ENCODE results near the gene IP6K1. TPM values are rescaled to one million over a fixed set of nuclear protein-coding genes. Genes with fewer than 3 reads are reported as not detected.
A peak's percentile ranks its signal among the peaks of the same experiment; 100 is the strongest.
"Not testable (repeated sequence)": the region's sequence is repeated elsewhere in the genome, so short reads cannot be mapped to it uniquely, and the experiment has no call there.

The IP6K1 gene
- total and polyA plus RNA-seq, 10 of the 15 experiments (the other 5 are each of a cell fraction or from before 2014, with no cell fraction given), result 1.3 to 30.6 (median 18.2) TPM

DNA sequence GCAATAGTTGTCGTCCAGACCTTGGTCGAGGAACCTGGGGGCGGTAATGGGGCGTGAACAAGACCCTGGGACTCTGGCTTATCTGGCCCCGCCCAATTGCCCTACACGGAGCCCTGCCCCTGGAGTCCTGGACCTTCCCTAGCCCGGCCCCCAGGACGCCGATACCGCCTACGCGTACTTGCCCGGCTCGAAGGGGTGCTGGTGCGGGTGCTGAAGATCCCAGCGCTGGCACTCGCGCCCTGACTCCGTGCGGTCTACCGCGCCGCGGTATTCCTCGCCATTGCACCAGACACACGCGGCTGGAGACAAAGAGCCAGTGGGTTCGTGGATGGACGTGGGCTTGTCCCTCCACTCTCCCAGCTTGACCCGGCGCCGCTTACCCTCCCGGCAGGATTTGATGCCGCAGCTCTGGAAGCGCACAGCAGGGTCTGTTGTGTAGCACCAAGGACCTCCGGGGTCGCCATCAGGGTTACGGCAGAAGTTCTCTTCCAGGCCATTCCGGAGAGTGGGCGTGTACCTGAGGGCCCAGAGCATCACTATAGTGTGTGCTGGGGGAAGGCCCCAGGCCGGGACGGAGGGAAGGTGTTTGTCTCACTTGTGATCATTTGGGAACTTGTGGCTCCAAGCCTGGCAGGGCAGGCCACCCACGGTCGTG, 99.4 kb downstream of the IP6K1 start:
- intact Hi-C loops (cut with micrococcal nuclease; ENCODE audit: unreplicated experiment); ATAC-seq: not testable (repeated sequence)

DNA sequence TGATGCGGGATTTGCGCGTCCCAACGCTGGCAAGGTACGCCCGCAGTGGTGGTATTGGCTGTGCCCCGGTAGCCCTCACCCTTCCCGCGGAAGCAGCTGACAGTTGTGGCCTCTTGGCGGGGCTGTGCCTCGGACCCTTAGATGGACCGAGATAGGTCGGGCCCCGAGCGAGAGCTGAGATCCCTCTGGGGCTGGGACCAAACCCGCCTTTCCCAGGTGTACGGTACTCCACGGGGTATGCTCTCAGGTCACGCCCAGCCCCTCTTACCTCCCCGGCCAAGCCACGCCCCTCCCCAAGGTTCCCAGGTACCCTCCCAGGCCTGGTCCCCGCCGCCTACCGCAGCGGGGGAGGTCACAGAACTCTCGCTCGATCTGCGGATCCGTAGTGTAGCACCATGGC, 100.0 kb downstream of the IP6K1 start:
- Histone ChIP-seq H3K79me2 (ENCODE audit: control insufficient read depth, insufficient read depth, low read length) (peaks cover 14% of the 10 kb centered on the region), H3K4me2 (ENCODE audit: control insufficient read depth, insufficient read depth) (peak overlapping the region; percentile 25; the same call in 1 of the 2 replicates), H3K36me3 (ENCODE audit: control insufficient read depth in 2 of 2, insufficient read depth in 2 of 2, low read length in 1 of 2) (peaks cover 0 to 18% of the 10 kb centered on the region in 2 experiments; a peak in 3 of 4 replicates)
- intact Hi-C loops (cut with micrococcal nuclease; ENCODE audit: unreplicated experiment); DNase-seq (ENCODE audit: low read depth, low spot score); RAD21 ChIA-PET (ENCODE audit: unreplicated experiment); H3K4me3 ChIP-seq; BruUV-seq (replicated peaks); POLR2A ChIA-PET; H4K20me1 ChIP-seq (ENCODE audit: control insufficient read depth, insufficient read depth); H3K9me3 ChIP-seq (replicated peaks; ENCODE audit: control insufficient read depth, insufficient read depth, low read length); FAIRE-seq; in situ Hi-C loops (cut with MboI); H3K27me3 ChIP-seq (replicated peaks in 1 of 2; ENCODE audit: control insufficient read depth in 2 of 2, insufficient read depth in 2 of 2, low read length in 1 of 2); CTCF ChIA-PET; SMC1A ChIA-PET (ENCODE audit: uncharacterized antibody, unreplicated experiment); H2AFZ ChIP-seq (ENCODE audit: control insufficient read depth, low read depth, low read length); H3K9ac ChIP-seq (ENCODE audit: control insufficient read depth, insufficient read depth, low read length); H3K4me1 ChIP-seq (ENCODE audit: control insufficient read depth, insufficient read depth, low read length); ATAC-seq; H3K27ac ChIP-seq (ENCODE audit: control insufficient read depth, insufficient read depth): not testable (repeated sequence)
- WGBS (ENCODE audit: insufficient coverage, insufficient replicate concordance, low lambda C conversion rate, missing lambda C conversion rate), result 9% methylated on average over 15 of the region's 29 CpGs

More for the DNA sequence above, 99.4 kb downstream of the IP6K1 start:
- peaks cover 14% of the 10 kb centered on the region for H3K79me2 ChIP-seq (ENCODE audit: control insufficient read depth, insufficient read depth, low read length)
- DNase-seq (ENCODE audit: low read depth, low spot score); BruUV-seq (replicated peaks); RAD21 ChIA-PET (ENCODE audit: unreplicated experiment); H3K9me3 ChIP-seq (replicated peaks; ENCODE audit: control insufficient read depth, insufficient read depth, low read length); H2AFZ ChIP-seq (ENCODE audit: control insufficient read depth, low read depth, low read length); FAIRE-seq; SMC1A ChIA-PET (ENCODE audit: uncharacterized antibody, unreplicated experiment); in situ Hi-C loops (cut with MboI); H4K20me1 ChIP-seq (ENCODE audit: control insufficient read depth, insufficient read depth); CTCF ChIA-PET; POLR2A ChIA-PET; H3K27me3 ChIP-seq (replicated peaks in 1 of 2; ENCODE audit: control insufficient read depth in 2 of 2, insufficient read depth in 2 of 2, low read length in 1 of 2); H3K27ac ChIP-seq (ENCODE audit: control insufficient read depth, insufficient read depth); H3K4me1 ChIP-seq (ENCODE audit: control insufficient read depth, insufficient read depth, low read length); H3K9ac ChIP-seq (ENCODE audit: control insufficient read depth, insufficient read depth, low read length); H3K4me3 ChIP-seq: not testable (repeated sequence)
- 49% methylated on average over 28 of the region's 44 CpGs for WGBS (ENCODE audit: insufficient coverage, insufficient replicate concordance, low lambda C conversion rate, missing lambda C conversion rate)
- H3K4me2 ChIP-seq (ENCODE audit: control insufficient read depth, insufficient read depth), result peak overlapping the region; percentile 25; the same call in 1 of the 2 replicates
- peak; percentile 34; the same call in 1 of the 2 replicates for TF ChIP-seq POLR2A (IDR thresholded peaks at IDR 0.05; ENCODE audit: low read depth, low read length)
- peaks cover 0 to 13% of the 10 kb centered on the region in 2 experiments; a peak in 3 of 4 replicates for H3K36me3 ChIP-seq (ENCODE audit: control insufficient read depth in 2 of 2, insufficient read depth in 2 of 2, low read length in 1 of 2)

DNA sequence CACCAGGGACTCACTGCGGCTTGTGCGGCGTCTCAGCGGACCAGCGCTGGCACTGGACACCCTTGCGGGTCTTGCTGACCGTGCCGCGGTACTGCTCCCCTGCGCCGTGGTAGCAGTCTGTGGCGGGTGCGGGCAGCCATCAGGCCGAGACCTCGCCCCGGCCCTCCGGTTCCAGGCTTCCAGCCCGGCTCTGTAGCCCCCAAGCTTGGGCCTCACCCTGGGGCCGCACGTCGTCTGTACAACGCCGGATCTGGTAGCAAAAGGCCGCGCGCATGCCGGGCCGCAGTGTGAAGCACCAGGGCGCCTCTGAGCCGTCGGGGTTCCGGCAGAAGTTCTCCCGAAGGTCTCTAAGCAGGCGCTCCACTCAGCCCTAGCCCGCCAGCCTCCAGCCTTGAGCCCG, 100.5 kb downstream of the IP6K1 start:
- CTCF ChIA-PET; H4K20me1 ChIP-seq (ENCODE audit: control insufficient read depth, insufficient read depth); H2AFZ ChIP-seq (ENCODE audit: control insufficient read depth, low read depth, low read length); SMC1A ChIA-PET (ENCODE audit: uncharacterized antibody, unreplicated experiment); H3K27ac ChIP-seq (ENCODE audit: control insufficient read depth, insufficient read depth); intact Hi-C loops (cut with micrococcal nuclease; ENCODE audit: unreplicated experiment); FAIRE-seq; H3K4me2 ChIP-seq (ENCODE audit: control insufficient read depth, insufficient read depth); BruUV-seq (replicated peaks); H3K27me3 ChIP-seq (replicated peaks in 1 of 2; ENCODE audit: control insufficient read depth in 2 of 2, insufficient read depth in 2 of 2, low read length in 1 of 2); POLR2A ChIA-PET; DNase-seq (ENCODE audit: low read depth, low spot score); RAD21 ChIA-PET (ENCODE audit: unreplicated experiment); ATAC-seq; H3K9me3 ChIP-seq (replicated peaks; ENCODE audit: control insufficient read depth, insufficient read depth, low read length); H3K9ac ChIP-seq (ENCODE audit: control insufficient read depth, insufficient read depth, low read length); H3K4me1 ChIP-seq (ENCODE audit: control insufficient read depth, insufficient read depth, low read length); H3K4me3 ChIP-seq; in situ Hi-C loops (cut with MboI): not testable (repeated sequence)
- WGBS (ENCODE audit: insufficient coverage, insufficient replicate concordance, low lambda C conversion rate, missing lambda C conversion rate), result 54% methylated on average over 35 of the region's 36 CpGs
- peaks cover 12% of the 10 kb centered on the region for H3K79me2 ChIP-seq (ENCODE audit: control insufficient read depth, insufficient read depth, low read length)
- peaks cover 0 to 21% of the 10 kb centered on the region in 2 experiments; a peak in 3 of 4 replicates for H3K36me3 ChIP-seq (ENCODE audit: control insufficient read depth in 2 of 2, insufficient read depth in 2 of 2, low read length in 1 of 2)

DNA sequence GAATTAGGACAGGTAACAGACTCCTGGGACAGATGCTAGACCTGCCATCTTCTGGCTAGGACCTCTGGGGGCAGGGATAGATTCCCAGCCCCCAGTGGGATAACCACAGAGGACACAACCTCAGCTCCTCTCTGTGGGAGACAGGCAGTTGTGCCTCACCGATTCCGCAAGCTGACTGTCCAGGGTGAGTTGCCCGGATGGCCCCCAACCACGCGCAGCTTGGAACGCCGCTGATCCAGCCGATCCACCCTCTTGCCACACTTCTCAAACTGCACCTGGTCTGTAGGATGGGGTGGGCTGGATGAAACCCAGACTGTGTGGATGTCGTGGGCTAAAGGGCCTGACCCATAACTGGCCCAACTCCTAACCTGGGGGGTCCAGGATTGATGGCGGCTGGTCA, 101.2 kb downstream of the IP6K1 start:
- RAD21 ChIA-PET (ENCODE audit: unreplicated experiment), result not testable (repeated sequence)

More for the DNA sequence above, 101.2 kb downstream of the IP6K1 start:
- peaks cover 7 to 24% of the 10 kb centered on the region in 2 experiments; a peak in 3 of 4 replicates for H3K36me3 ChIP-seq (ENCODE audit: control insufficient read depth in 2 of 2, insufficient read depth in 2 of 2, low read length in 1 of 2)
- H3K9me3 ChIP-seq (replicated peaks; ENCODE audit: control insufficient read depth, insufficient read depth, low read length); ATAC-seq; H4K20me1 ChIP-seq (ENCODE audit: control insufficient read depth, insufficient read depth); FAIRE-seq; CTCF ChIA-PET; H3K27ac ChIP-seq (ENCODE audit: control insufficient read depth, insufficient read depth); POLR2A ChIA-PET; H3K4me1 ChIP-seq (ENCODE audit: control insufficient read depth, insufficient read depth, low read length); H3K79me2 ChIP-seq (ENCODE audit: control insufficient read depth, insufficient read depth, low read length); intact Hi-C loops (cut with micrococcal nuclease; ENCODE audit: unreplicated experiment); H3K9ac ChIP-seq (ENCODE audit: control insufficient read depth, insufficient read depth, low read length); H3K4me3 ChIP-seq; BruUV-seq (replicated peaks); H3K4me2 ChIP-seq (ENCODE audit: control insufficient read depth, insufficient read depth); SMC1A ChIA-PET (ENCODE audit: uncharacterized antibody, unreplicated experiment); DNase-seq (ENCODE audit: low read depth, low spot score); in situ Hi-C loops (cut with MboI); H2AFZ ChIP-seq (ENCODE audit: control insufficient read depth, low read depth, low read length); H3K27me3 ChIP-seq (replicated peaks in 1 of 2; ENCODE audit: control insufficient read depth in 2 of 2, insufficient read depth in 2 of 2, low read length in 1 of 2): not testable (repeated sequence)
- 94% methylated on average over 10 of the region's 10 CpGs for WGBS (ENCODE audit: insufficient coverage, insufficient replicate concordance, low lambda C conversion rate, missing lambda C conversion rate)
